Left lung (tissue), 10 donors: ENCODE measurements around the gene C8A. TPM values are rescaled to one million over a fixed set of nuclear protein-coding genes. Genes with fewer than 3 reads are reported as not detected.

ENCODE experiments used
- ATAC-seq: fragments of 200-7000 bp; cut with Tn5 transposase; one replicate; pipeline ENCODE4 v1.9.1; 2020; ENCODE audit warnings: moderate library complexity
- DNase-seq, 4 donors: peaks; one replicate each; pipeline ENCODE4 v3.0.0-alpha.2; 2013 to 2020
- H3K27ac ChIP-seq, 2 donors: fragments of 200-600 bp; sonication (generic) in 1 of 2; one replicate each; pipeline versions ENCODE4 v1.5.0 to v1.8.0; 2020 to 2021
- H3K27me3 ChIP-seq, 2 donors: fragments of 200-600 bp; sonication (generic) in 1 of 2; one replicate each; pipeline versions ENCODE4 v1.5.0 to v1.8.0; 2020 to 2021
- H3K36me3 ChIP-seq, 2 donors: fragments of 200-600 bp; sonication (generic) in 1 of 2; one replicate each; pipeline versions ENCODE4 v1.5.0 to v1.8.0; 2020 to 2021
- H3K4me1 ChIP-seq, 2 donors: fragments of 200-600 bp; one replicate each; pipeline ENCODE4 v1.8.0; 2021
- H3K4me3 ChIP-seq, 2 donors: fragments of 200-600 bp; sonication (generic) in 1 of 2; one replicate each; pipeline versions ENCODE4 v1.5.0 to v1.8.0; 2020 to 2021; ENCODE audit warnings: mild to moderate bottlenecking in 1 of 2
- H3K9me3 ChIP-seq, 2 donors: fragments of 200-600 bp; sonication (generic) in 1 of 2; one replicate each; pipeline versions ENCODE4 v1.5.0 to v1.8.0; 2020 to 2021
- CTCF ChIP-seq, 2 donors: fragments of 200-600 bp; sonication (generic) in 1 of 2; IDR thresholded peaks; one replicate each; pipeline versions ENCODE4 v1.5.0 to v1.8.0; 2021; ENCODE audit warnings: antibody characterized with exemption in 2 of 2
- intact Hi-C, 2 donors: fragments of 100-400 bp; cut with DNase I; formaldehyde crosslinking; loops; one replicate each; pipeline versions ENCODE4 v1.11.2 to v1.14.2; 2022
- polyA plus RNA-seq, 6 donors: library from polyadenylated mRNA; unstranded; fragments of 120-200 nt; gene quantifications; one replicate each; pipeline ENCODE4 v1.2.1, GENCODE V29; 2013; ENCODE audit not compliant: insufficient read length in 6 of 6
- total RNA-seq, 2 donors: library from RNA; stranded (reverse); fragmentation: NEBNext Ultra II Directional; extraction: Animal tissue kit (Norgen Biotek cat#: 25700); gene quantifications; one replicate each; pipeline ENCODE4 v1.2.1, GENCODE V29; 2021
- donor health status: DM: no; HTN: yes; CAD: no.
- donor health status: DM: no; HTN: no; CAD: no.

C8A gene
- total and polyA plus RNA-seq, 8 donors, result 0.09 TPM; not detected in 7

- intact Hi-C loops, result no loop called here
- Histone ChIP-seq H3K9me3 (no peaks in the 10 kb centered on the region), H3K36me3 (no peaks in the 10 kb centered on the region), H3K27me3 (no peaks in the 10 kb centered on the region), H3K27ac (no peak overlapping the region), H3K4me1 (no peaks in the 10 kb centered on the region), H3K4me3 (no peak overlapping the region)
- no peak for TF ChIP-seq CTCF (IDR thresholded peaks at IDR 0.05)
- DNase-seq (no peak), ATAC-seq (no peak)
Measured at GRCh38 chr1:56911098-56911938, 56.7 kb downstream of the C8A start.

- H3K9me3 ChIP-seq, result no peaks in the 10 kb centered on the region
- H3K27ac ChIP-seq, result no peak overlapping the region
- no peaks in the 10 kb centered on the region for H3K36me3 ChIP-seq
- no peaks in the 10 kb centered on the region for H3K4me1 ChIP-seq
- intact Hi-C loops, result no loop called here
- no peak overlapping the region for H3K4me3 ChIP-seq
- H3K27me3 ChIP-seq, result no peaks in the 10 kb centered on the region
- TF ChIP-seq CTCF (IDR thresholded peaks at IDR 0.05), result no peak
- DNase-seq (peak in 1 of 4 donors; percentile 68), ATAC-seq (no peak)
Measured at GRCh38 chr1:56912325-56912724, 57.7 kb downstream of the C8A start.

GRCh38 chr1:56915960-56916359, 61.4 kb downstream of the C8A start:
- no peak overlapping the region for H3K4me3 ChIP-seq
- no peak for TF ChIP-seq CTCF (IDR thresholded peaks at IDR 0.05)
- ATAC-seq (peak; percentile 79), DNase-seq (peak in 1 of 4 donors; percentile 44)
- no peaks in the 10 kb centered on the region for H3K27me3 ChIP-seq
- H3K9me3 ChIP-seq, result no peaks in the 10 kb centered on the region
- intact Hi-C loops, result no loop called here
- H3K4me1 ChIP-seq, result no peaks in the 10 kb centered on the region
- H3K36me3 ChIP-seq, result no peaks in the 10 kb centered on the region
- H3K27ac ChIP-seq, result no peak overlapping the region

GRCh38 chr1:56916630-56917029, 62.0 kb downstream of the C8A start:
- no peaks in the 10 kb centered on the region for H3K27me3 ChIP-seq
- TF ChIP-seq CTCF (IDR thresholded peaks at IDR 0.05), result no peak
- no peaks in the 10 kb centered on the region for H3K36me3 ChIP-seq
- DNase-seq (no peak), ATAC-seq (no peak)
- no peak overlapping the region for H3K27ac ChIP-seq
- intact Hi-C loops, result no loop called here
- no peak overlapping the region for H3K4me3 ChIP-seq
- H3K4me1 ChIP-seq, result no peaks in the 10 kb centered on the region
- H3K9me3 ChIP-seq, result no peaks in the 10 kb centered on the region

- no peak overlapping the region for H3K27ac ChIP-seq
- no peak for ATAC-seq
- intact Hi-C loops, result no loop called here
Measured at GRCh38 chr1:56917356-56917755, 62.8 kb downstream of the C8A start.

More at GRCh38 chr1:56917356-56917755, 62.8 kb downstream of the C8A start:
- Histone ChIP-seq H3K4me3 (no peak overlapping the region), H3K27me3 (no peaks in the 10 kb centered on the region), H3K9me3 (no peaks in the 10 kb centered on the region), H3K4me1 (no peaks in the 10 kb centered on the region), H3K36me3 (no peaks in the 10 kb centered on the region)
- DNase-seq, result no peak
- no peak for TF ChIP-seq CTCF (IDR thresholded peaks at IDR 0.05)
